Endothelial cell of umbilical vein (primary cell): ENCODE measurements around the gene TIAM1. TPM values are rescaled to one million over a fixed set of nuclear protein-coding genes. Genes with fewer than 3 reads are reported as not detected.

Experiments
- BruUV-seq: library from RNA; stranded (reverse); fragments of 400-500 nt; replicated peaks from 2 replicates; lab custom pipeline; 2021; lab: Mats Ljungman, UMichigan
- CTCF ChIA-PET: fragments of 300-600, 350-600 bp; sonication (Branson Sonifier 250); formaldehyde crosslinking; loops from one replicate; lab custom pipeline; 2021; ENCODE audit warnings: antibody characterized with exemption, inconsistent platforms; lab: Charles Lee
- POLR2A ChIA-PET: fragments of 300-600, 350-600 bp; sonication (Branson Sonifier 250); formaldehyde crosslinking; loops from one replicate; lab custom pipeline; 2021; ENCODE audit warnings: antibody characterized with exemption, inconsistent platforms; lab: Charles Lee
- DNase-seq: peaks from one replicate; pipeline ENCODE4 v3.0.0-alpha.2; 2011; ENCODE audit warnings: low read depth, low spot score
- FAIRE-seq: peaks from 2 replicates; lab custom pipeline; 2011; peaks lifted over from hg19 to GRCh38; lab: Jason Lieb, UNC
- H2AFZ ChIP-seq: 2 replicates; pipeline ENCODE4 v1.6.0; 2012; ENCODE audit warnings: low read depth, low read length, control low read depth, inconsistent platforms
- H3K27ac ChIP-seq: 2 replicates; pipeline ENCODE4 v1.5.1; 2011; ENCODE audit warnings: low read depth, mild to moderate bottlenecking, control low read depth, low read length, moderate library complexity; ENCODE audit not compliant: insufficient read depth
- H3K27me3 ChIP-seq, 2 experiments: 2 replicates each; pipeline versions ENCODE4 v1.6.0 to v1.6.1; 2011; ENCODE audit warnings: low read length in 2 of 2, mixed read lengths in 1 of 2; ENCODE audit not compliant: control insufficient read depth in 2 of 2, insufficient read depth in 2 of 2
- H3K36me3 ChIP-seq, 2 experiments: 2 replicates in 1 of 2; 3 replicates in 1 of 2; pipeline ENCODE4 v1.5.1; 2011; ENCODE audit warnings: low read length in 2 of 2, mild to moderate bottlenecking in 1 of 2, moderate library complexity in 1 of 2; ENCODE audit not compliant: control insufficient read depth in 2 of 2, insufficient read depth in 2 of 2; ENCODE audit errors: extremely low read depth in 1 of 2
- H3K4me1 ChIP-seq: 3 replicates; pipeline ENCODE4 v1.5.1; 2011; ENCODE audit warnings: mild to moderate bottlenecking, low read length; ENCODE audit not compliant: control insufficient read depth, insufficient read depth; ENCODE audit errors: extremely low read depth
- H3K4me2 ChIP-seq: 2 replicates; pipeline ENCODE4 v1.6.1; 2011; ENCODE audit warnings: low read length, control low read depth, mixed read lengths; ENCODE audit not compliant: insufficient read depth
- H3K4me3 ChIP-seq, 3 experiments: fragments of 200-600 bp in 1 of 3; sonication (generic), shearing (Covaris generic) in 1 of 3; replicated peaks in 1 of 3; 2 replicates each; pipeline ENCODE4 v1.5.1; 2011 to 2016; ENCODE audit warnings: control low read depth in 3 of 3, low read length in 3 of 3, mild to moderate bottlenecking in 2 of 3, inconsistent platforms in 1 of 3, low read depth in 1 of 3, moderate library complexity in 1 of 3; ENCODE audit not compliant: insufficient read depth in 1 of 3
- H3K79me2 ChIP-seq: 2 replicates; pipeline ENCODE4 v1.6.0; 2012; ENCODE audit warnings: low read length, inconsistent platforms; ENCODE audit not compliant: control insufficient read depth, insufficient read depth
- H3K9ac ChIP-seq: replicated peaks from 2 replicates; pipeline ENCODE3; 2011; ENCODE audit warnings: low read length, control low read depth; ENCODE audit not compliant: insufficient read depth; ENCODE audit errors: extremely low read depth
- H3K9me1 ChIP-seq: replicated peaks from 3 replicates; pipeline ENCODE4 v1.6.0; 2011; ENCODE audit warnings: mild to moderate bottlenecking, low read length; ENCODE audit not compliant: control insufficient read depth, insufficient read depth; ENCODE audit errors: extremely low read depth
- H3K9me3 ChIP-seq: replicated peaks from 2 replicates; pipeline ENCODE4 v1.5.1; 2012; ENCODE audit warnings: low read length, inconsistent platforms; ENCODE audit not compliant: control insufficient read depth, insufficient read depth
- H4K20me1 ChIP-seq: replicated peaks from 2 replicates; pipeline ENCODE3; 2011; ENCODE audit warnings: mild to moderate bottlenecking, low read length; ENCODE audit not compliant: control insufficient read depth, insufficient read depth; ENCODE audit errors: extremely low read depth
- EZH2 ChIP-seq: IDR thresholded peaks from 2 replicates; pipeline ENCODE4 v1.6.1; 2012; ENCODE audit warnings: borderline replicate concordance, low read depth, mild to moderate bottlenecking, moderate library complexity, low read length, inconsistent platforms; ENCODE audit not compliant: severe bottlenecking
- FOS ChIP-seq: IDR thresholded peaks from 2 replicates; pipeline ENCODE4 v1.6.1; 2011; ENCODE audit warnings: mild to moderate bottlenecking, low read length, moderate library complexity, borderline replicate concordance; ENCODE audit not compliant: insufficient read depth
- GATA2 ChIP-seq: IDR thresholded peaks from 2 replicates; pipeline ENCODE4 v1.7.0; 2011; ENCODE audit warnings: low read depth, mild to moderate bottlenecking, moderate library complexity, mixed read lengths, low read length; ENCODE audit not compliant: insufficient read length, insufficient read depth
- JUN ChIP-seq: IDR thresholded peaks from 2 replicates; pipeline ENCODE4 v1.6.1; 2011; ENCODE audit warnings: borderline replicate concordance, low read depth; ENCODE audit not compliant: insufficient read length, insufficient read depth
- MAX ChIP-seq: IDR thresholded peaks from 2 replicates; pipeline ENCODE4 v1.6.1; 2011; ENCODE audit not compliant: insufficient read depth, insufficient read length
- MYC ChIP-seq: IDR thresholded peaks from one replicate; pipeline ENCODE4 v1.6.1; 2011; ENCODE audit warnings: mild to moderate bottlenecking, low read depth, low read length
- POLR2A ChIP-seq: IDR thresholded peaks from 2 replicates; pipeline ENCODE4 v1.6.1; 2012; ENCODE audit warnings: low read depth, mild to moderate bottlenecking, control low read depth, low read length
- POLR2AphosphoS5 ChIP-seq: IDR thresholded peaks from 2 replicates; pipeline ENCODE4 v1.6.1; 2012; ENCODE audit warnings: low read depth, mild to moderate bottlenecking, control low read depth, low read length, moderate library complexity; ENCODE audit not compliant: insufficient read depth
- dilution Hi-C: fragments of 300-500 bp; cut with MboI; formaldehyde crosslinking; loops from one replicate; pipeline ENCODE4 v1.15.0; 2019; ENCODE audit warnings: low sequenced_read_pairs; ENCODE audit not compliant: extremely low pct_ligation_motif_present
- intact Hi-C: fragments of 100-400 bp; cut with micrococcal nuclease; formaldehyde crosslinking; loops from one replicate; pipeline ENCODE4 v1.10.0; 2022
- polyA plus RNA-seq, 4 experiments: library from polyadenylated mRNA; depleted of rRNA in 3 of 4; stranded (reverse) in 3 of 4; unstranded in 1 of 4; fragments of >200 nt; gene quantifications; 2 replicates each; pipeline versions ENCODE4 v1.2.1 to v1.2.3, GENCODE V29; 2011 to 2012; ENCODE audit warnings: missing spikeins in 1 of 4
- total RNA-seq: library from RNA; stranded (reverse); gene quantifications from 2 replicates; pipeline ENCODE4 v1.2.3, GENCODE V29; 2021
- TF ChIP-seq, protein P1 (sequence below), 2 donors: IDR thresholded peaks; 1 replicate in 1 of 2; 2 replicates in 1 of 2; pipeline ENCODE4 v1.5.1; 2011; ENCODE audit warnings: low read length in 2 of 2, mild to moderate bottlenecking in 2 of 2, moderate library complexity in 2 of 2, control low read depth in 1 of 2, inconsistent platforms in 1 of 2, low read depth in 1 of 2; ENCODE audit not compliant: insufficient read depth in 1 of 2; ENCODE audit errors: extremely low read depth in 1 of 2

Gene TIAM1
- total and polyA plus RNA-seq, 2 donors (not counting 3 experiments of a cell fraction or from before 2014, with no cell fraction given), result 0.21 to 0.86 TPM

- Histone ChIP-seq H2AFZ (no peak overlapping the region), H3K4me3 (no peak overlapping the region), H3K36me3 (no peaks in the 10 kb centered on the region), H3K79me2 (no peaks in the 10 kb centered on the region), H3K4me2 (no peak overlapping the region), H3K4me1 (no peaks in the 10 kb centered on the region), H3K27me3 (peaks cover 0 to 4% of the 10 kb centered on the region in 2 experiments), H3K9me1 (no peaks in the 10 kb centered on the region), H3K27ac (no peak overlapping the region), H3K9ac (no peak overlapping the region), H3K9me3 (no peaks in the 10 kb centered on the region), H4K20me1 (no peaks in the 10 kb centered on the region)
- ChIA-PET POLR2A (no interaction called here), CTCF (no interaction called here)
- intact Hi-C loops, result no loop called here
- dilution Hi-C loops, result no loop called here
- DNase-seq, result no peak
- FAIRE-seq, result no peak
- TF ChIP-seq MAX (no peak), GATA2 (no peak), EZH2 (no peak), MYC (no peak), JUN (no peak), POLR2A (no peak), POLR2AphosphoS5 (no peak), FOS (no peak)
- TF ChIP-seq, protein P1, sequence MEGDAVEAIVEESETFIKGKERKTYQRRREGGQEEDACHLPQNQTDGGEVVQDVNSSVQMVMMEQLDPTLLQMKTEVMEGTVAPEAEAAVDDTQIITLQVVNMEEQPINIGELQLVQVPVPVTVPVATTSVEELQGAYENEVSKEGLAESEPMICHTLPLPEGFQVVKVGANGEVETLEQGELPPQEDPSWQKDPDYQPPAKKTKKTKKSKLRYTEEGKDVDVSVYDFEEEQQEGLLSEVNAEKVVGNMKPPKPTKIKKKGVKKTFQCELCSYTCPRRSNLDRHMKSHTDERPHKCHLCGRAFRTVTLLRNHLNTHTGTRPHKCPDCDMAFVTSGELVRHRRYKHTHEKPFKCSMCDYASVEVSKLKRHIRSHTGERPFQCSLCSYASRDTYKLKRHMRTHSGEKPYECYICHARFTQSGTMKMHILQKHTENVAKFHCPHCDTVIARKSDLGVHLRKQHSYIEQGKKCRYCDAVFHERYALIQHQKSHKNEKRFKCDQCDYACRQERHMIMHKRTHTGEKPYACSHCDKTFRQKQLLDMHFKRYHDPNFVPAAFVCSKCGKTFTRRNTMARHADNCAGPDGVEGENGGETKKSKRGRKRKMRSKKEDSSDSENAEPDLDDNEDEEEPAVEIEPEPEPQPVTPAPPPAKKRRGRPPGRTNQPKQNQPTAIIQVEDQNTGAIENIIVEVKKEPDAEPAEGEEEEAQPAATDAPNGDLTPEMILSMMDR (IDR thresholded peaks at IDR 0.05; ENCODE audit: extremely low read depth in 1 of 2, insufficient read depth in 1 of 2, low read depth in 1 of 2, low read length in 2 of 2), result no peak
- no TSS peak for BruUV-seq
Measured at GRCh38 chr21:31156169-31156568, 187.9 kb downstream of the TIAM1 start.
